ENCODE measurements around the gene ONECUT1. TPM values are rescaled to one million over a fixed set of nuclear protein-coding genes. Genes with fewer than 3 reads are reported as not detected.

The ONECUT1 gene
- total RNA-seq, 1 donor from 2014 or later = 0.32 TPM

DNA sequence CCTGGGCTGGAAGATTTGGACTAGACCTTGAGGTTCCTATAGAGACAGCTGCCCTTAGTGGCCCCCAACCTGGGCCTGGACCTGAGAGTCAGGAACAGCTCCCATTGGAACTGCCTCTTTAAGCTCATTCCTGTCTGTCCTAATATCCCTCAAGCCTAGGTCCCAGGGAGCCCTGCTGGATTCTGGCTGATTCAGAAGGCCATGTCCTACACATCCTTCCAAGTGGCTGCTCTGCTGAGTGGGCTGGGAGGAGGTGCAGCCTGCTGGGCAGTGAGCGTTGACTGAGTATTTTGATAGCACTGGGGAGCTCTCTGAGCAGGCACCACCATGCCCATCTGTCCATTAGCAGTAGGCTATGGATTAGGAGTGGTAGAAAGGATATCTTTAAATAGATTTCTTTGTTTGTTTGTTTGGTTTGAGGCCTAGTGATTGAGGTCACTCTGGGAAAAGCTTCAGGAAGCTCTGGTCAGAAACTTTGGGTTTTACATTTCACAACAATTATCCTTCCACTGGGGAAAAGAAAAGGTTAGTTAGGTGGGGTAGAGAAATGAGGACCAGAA is 56.4 kb downstream of the ONECUT1 start:
- peaks cover 6% of the 10 kb centered on the region for H3K4me1 ChIP-seq (ENCODE audit: insufficient read depth, low read length)
- no peak for DNase-seq (ENCODE audit: low read depth)

DNA sequence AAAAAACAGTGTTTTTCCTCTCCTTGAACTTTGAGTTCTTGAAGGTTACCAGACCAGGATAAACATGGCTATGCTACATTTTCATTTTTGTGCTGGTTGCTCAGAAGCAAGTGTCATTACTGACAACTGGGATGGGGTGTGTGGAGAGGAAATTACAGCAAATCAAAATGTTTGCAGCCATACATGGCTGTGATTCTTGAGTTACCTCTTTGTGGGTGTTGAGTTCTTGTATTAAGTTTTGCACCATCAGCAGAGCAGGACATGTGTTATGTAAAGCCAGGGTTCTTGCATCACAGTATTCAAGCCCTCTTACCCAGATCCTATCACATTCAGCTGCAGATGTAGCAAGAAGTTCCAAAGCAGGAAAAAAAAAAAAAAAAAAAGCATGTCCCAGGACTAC is 57.0 kb downstream of the ONECUT1 start:
- Mint-ChIP-seq H3K4me1 (ENCODE audit: low read depth, unreplicated experiment) (peaks cover 2% of the 10 kb centered on the region), H3K36me3 (ENCODE audit: low read depth, unreplicated experiment) (no peaks in the 10 kb centered on the region), H3K4me3 (ENCODE audit: unreplicated experiment) (no peak overlapping the region), H3K9me3 (ENCODE audit: unreplicated experiment) (no peaks in the 10 kb centered on the region), H3K27ac (ENCODE audit: unreplicated experiment) (no peak overlapping the region), H3K27me3 (ENCODE audit: low read depth, unreplicated experiment) (no peaks in the 10 kb centered on the region)
- no peak overlapping the region for H3K4me2 ChIP-seq (ENCODE audit: low read length)
- FAIRE-seq (no peak), DNase-seq (ENCODE audit: low read depth) (no peak)
- no peak overlapping the region for H3K9ac ChIP-seq (ENCODE audit: low read length)
- H4K20me1 ChIP-seq (ENCODE audit: insufficient read depth, low read length) = no peaks in the 10 kb centered on the region
- H3K9me3 ChIP-seq (ENCODE audit: insufficient read depth, low read depth, low read length) = no peaks in the 10 kb centered on the region
- peaks cover 6% of the 10 kb centered on the region for H3K4me1 ChIP-seq (ENCODE audit: insufficient read depth, low read length)
- TF ChIP-seq, protein P1, sequence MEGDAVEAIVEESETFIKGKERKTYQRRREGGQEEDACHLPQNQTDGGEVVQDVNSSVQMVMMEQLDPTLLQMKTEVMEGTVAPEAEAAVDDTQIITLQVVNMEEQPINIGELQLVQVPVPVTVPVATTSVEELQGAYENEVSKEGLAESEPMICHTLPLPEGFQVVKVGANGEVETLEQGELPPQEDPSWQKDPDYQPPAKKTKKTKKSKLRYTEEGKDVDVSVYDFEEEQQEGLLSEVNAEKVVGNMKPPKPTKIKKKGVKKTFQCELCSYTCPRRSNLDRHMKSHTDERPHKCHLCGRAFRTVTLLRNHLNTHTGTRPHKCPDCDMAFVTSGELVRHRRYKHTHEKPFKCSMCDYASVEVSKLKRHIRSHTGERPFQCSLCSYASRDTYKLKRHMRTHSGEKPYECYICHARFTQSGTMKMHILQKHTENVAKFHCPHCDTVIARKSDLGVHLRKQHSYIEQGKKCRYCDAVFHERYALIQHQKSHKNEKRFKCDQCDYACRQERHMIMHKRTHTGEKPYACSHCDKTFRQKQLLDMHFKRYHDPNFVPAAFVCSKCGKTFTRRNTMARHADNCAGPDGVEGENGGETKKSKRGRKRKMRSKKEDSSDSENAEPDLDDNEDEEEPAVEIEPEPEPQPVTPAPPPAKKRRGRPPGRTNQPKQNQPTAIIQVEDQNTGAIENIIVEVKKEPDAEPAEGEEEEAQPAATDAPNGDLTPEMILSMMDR (IDR thresholded peaks at IDR 0.05; ENCODE audit: insufficient read depth, low read depth, low read length) = no peak
- no peak for TF ChIP-seq EZH2 (IDR thresholded peaks at IDR 0.05; ENCODE audit: insufficient read depth, low read length)
- H2AFZ ChIP-seq (ENCODE audit: low read depth, low read length) = no peak overlapping the region
- H3K4me3 ChIP-seq (ENCODE audit: insufficient read depth, low read depth, low read length) = no peak overlapping the region
- H3K36me3 ChIP-seq (ENCODE audit: insufficient read depth, low read length) = no peaks in the 10 kb centered on the region
- no peak overlapping the region for H3K27ac ChIP-seq (ENCODE audit: low read depth, low read length)
- H3K79me2 ChIP-seq (ENCODE audit: insufficient read depth, low read length) = no peaks in the 10 kb centered on the region
- H3K27me3 ChIP-seq (ENCODE audit: insufficient read depth, low read length) = no peaks in the 10 kb centered on the region

More for the DNA sequence above, 56.4 kb downstream of the ONECUT1 start:
- no peaks in the 10 kb centered on the region for H3K9me3 ChIP-seq (ENCODE audit: insufficient read depth, low read depth, low read length)
- H3K9me3 Mint-ChIP-seq (ENCODE audit: unreplicated experiment) = no peaks in the 10 kb centered on the region
- no peaks in the 10 kb centered on the region for H3K27me3 ChIP-seq (ENCODE audit: insufficient read depth, low read length)
- H3K79me2 ChIP-seq (ENCODE audit: insufficient read depth, low read length) = no peaks in the 10 kb centered on the region
- H3K4me3 Mint-ChIP-seq (ENCODE audit: unreplicated experiment) = no peak overlapping the region
- no peak overlapping the region for H3K4me2 ChIP-seq (ENCODE audit: low read length)
- H3K4me1 Mint-ChIP-seq (ENCODE audit: low read depth, unreplicated experiment) = peaks cover 2% of the 10 kb centered on the region
- no peak overlapping the region for H2AFZ ChIP-seq (ENCODE audit: low read depth, low read length)
- FAIRE-seq = no peak
- H3K27ac ChIP-seq (ENCODE audit: low read depth, low read length) = no peak overlapping the region
- no peaks in the 10 kb centered on the region for H4K20me1 ChIP-seq (ENCODE audit: insufficient read depth, low read length)
- TF ChIP-seq, protein P1 (IDR thresholded peaks at IDR 0.05; ENCODE audit: insufficient read depth, low read depth, low read length) = no peak
- no peak for TF ChIP-seq EZH2 (IDR thresholded peaks at IDR 0.05; ENCODE audit: insufficient read depth, low read length)
- no peak overlapping the region for H3K4me3 ChIP-seq (ENCODE audit: insufficient read depth, low read depth, low read length)
- no peaks in the 10 kb centered on the region for H3K27me3 Mint-ChIP-seq (ENCODE audit: low read depth, unreplicated experiment)
- no peak overlapping the region for H3K27ac Mint-ChIP-seq (ENCODE audit: unreplicated experiment)
- no peaks in the 10 kb centered on the region for H3K36me3 ChIP-seq (ENCODE audit: insufficient read depth, low read length)
- no peak overlapping the region for H3K9ac ChIP-seq (ENCODE audit: low read length)
- no peaks in the 10 kb centered on the region for H3K36me3 Mint-ChIP-seq (ENCODE audit: low read depth, unreplicated experiment)

- H3K27me3 Mint-ChIP-seq (ENCODE audit: low read depth, unreplicated experiment) = no peaks in the 10 kb centered on the region
- FAIRE-seq = no peak
- DNase-seq (ENCODE audit: low read depth) = no peak
- Histone ChIP-seq H4K20me1 (ENCODE audit: insufficient read depth, low read length) (no peaks in the 10 kb centered on the region), H3K79me2 (ENCODE audit: insufficient read depth, low read length) (no peaks in the 10 kb centered on the region), H3K36me3 (ENCODE audit: insufficient read depth, low read length) (no peaks in the 10 kb centered on the region), H3K27ac (ENCODE audit: low read depth, low read length) (no peak overlapping the region), H2AFZ (ENCODE audit: low read depth, low read length) (no peak overlapping the region), H3K4me2 (ENCODE audit: low read length) (no peak overlapping the region), H3K27me3 (ENCODE audit: insufficient read depth, low read length) (no peaks in the 10 kb centered on the region), H3K9ac (ENCODE audit: low read length) (no peak overlapping the region), H3K4me1 (ENCODE audit: insufficient read depth, low read length) (peaks cover 6% of the 10 kb centered on the region), H3K4me3 (ENCODE audit: insufficient read depth, low read depth, low read length) (no peak overlapping the region), H3K9me3 (ENCODE audit: insufficient read depth, low read depth, low read length) (no peaks in the 10 kb centered on the region)
- no peak overlapping the region for H3K27ac Mint-ChIP-seq (ENCODE audit: unreplicated experiment)
- peaks cover 2% of the 10 kb centered on the region for H3K4me1 Mint-ChIP-seq (ENCODE audit: low read depth, unreplicated experiment)
- H3K36me3 Mint-ChIP-seq (ENCODE audit: low read depth, unreplicated experiment) = no peaks in the 10 kb centered on the region
- no peaks in the 10 kb centered on the region for H3K9me3 Mint-ChIP-seq (ENCODE audit: unreplicated experiment)
- TF ChIP-seq EZH2 (IDR thresholded peaks at IDR 0.05; ENCODE audit: insufficient read depth, low read length) = no peak
- TF ChIP-seq, protein P1 (IDR thresholded peaks at IDR 0.05; ENCODE audit: insufficient read depth, low read depth, low read length) = no peak
- no peak overlapping the region for H3K4me3 Mint-ChIP-seq (ENCODE audit: unreplicated experiment)
Measured at GRCh38 chr15:52732551-52732950, 57.6 kb downstream of the ONECUT1 start.
